ENCODE measurements around the gene PPIE. TPM values are rescaled to one million over a fixed set of nuclear protein-coding genes. Genes with fewer than 3 reads are reported as not detected.
A peak's percentile ranks its signal among the peaks of the same experiment; 100 is the strongest.

Gene PPIE
- total and polyA plus RNA-seq, 2 of the 13 experiments (the other 11 are each of a cell fraction or from before 2014, with no cell fraction given) = 15.3 to 26.3 TPM

GRCh38 chr1:39713557-39713956, 25.1 kb upstream of the PPIE start:
- Histone ChIP-seq H3K27ac (ENCODE audit: extremely low read length, insufficient read depth, low read length) (no peak overlapping the region), H3K79me2 (ENCODE audit: insufficient read depth, low read length) (no peaks in the 10 kb centered on the region), H4K20me1 (ENCODE audit: insufficient read depth, low read length) (no peaks in the 10 kb centered on the region), H3K4me1 (ENCODE audit: insufficient read depth, low read length) (peaks cover 11% of the 10 kb centered on the region; the same call in 1 of the 2 replicates), H3K9ac (ENCODE audit: insufficient read depth, low read depth, low read length) (no peak overlapping the region), H3K27me3 (ENCODE audit: control insufficient read depth in 1 of 2, insufficient read depth in 2 of 2, low read length in 2 of 2) (peaks cover 0 to 7% of the 10 kb centered on the region in 2 experiments; a peak in 2 of 5 replicates), H3K4me3 (replicated peaks in 1 of 3; ENCODE audit: insufficient read depth in 1 of 3, low read depth in 2 of 3, low read length in 3 of 3) (no peak overlapping the region), H3K9me3 (ENCODE audit: low read length) (no peaks in the 10 kb centered on the region), H3K36me3 (replicated peaks in 1 of 2; ENCODE audit: control insufficient read depth in 1 of 2, insufficient read depth in 2 of 2, low read length in 2 of 2) (no peaks in the 10 kb centered on the region), H3K4me2 (ENCODE audit: low read depth, low read length) (no peak overlapping the region), H2AFZ (ENCODE audit: low read length) (no peak overlapping the region)
- in situ Hi-C loops (cut with HindIII; ENCODE audit: extremely low pct_ligation_motif_present, low pct_unique_long_range_greater_than_20kb) (no loop called here), intact Hi-C loops (cut with micrococcal nuclease; ENCODE audit: unreplicated experiment) (no loop called here)
- TF ChIP-seq ZNF264 (CRISPR knock-in tag; IDR thresholded peaks at IDR 0.05) = no peak
- no TSS peak for BruUV-seq (replicated peaks)
- DNase-seq (ENCODE audit: low spot score) (no peak), ATAC-seq (no peak), FAIRE-seq (no peak)
- POLR2A ChIA-PET = no interaction called here
- WGBS (ENCODE audit: low lambda C conversion rate) = 57% methylated on average over 4 of the region's 5 CpGs
- CTCF ChIA-PET (ENCODE audit: low intra/inter-chr PET ratio, low total read pairs) = no interaction called here

- intact Hi-C loops (cut with micrococcal nuclease; ENCODE audit: unreplicated experiment) (loop anchor here (5.0 kb wide), 1 partner anchor 111 kb away; no protein-coding TSS in a partner anchor), in situ Hi-C loops (cut with HindIII; ENCODE audit: extremely low pct_ligation_motif_present, low pct_unique_long_range_greater_than_20kb) (no loop called here)
- no peaks in the 10 kb centered on the region for H3K79me2 ChIP-seq (ENCODE audit: insufficient read depth, low read length)
- no peak overlapping the region for H3K4me3 ChIP-seq (replicated peaks in 1 of 3; ENCODE audit: insufficient read depth in 1 of 3, low read depth in 2 of 3, low read length in 3 of 3)
- peak; percentile 38; the same call in 1 of the 3 replicates for ATAC-seq
- no TSS peak for BruUV-seq (replicated peaks)
- 1% methylated on average over 6 of the region's 6 CpGs for WGBS (ENCODE audit: low lambda C conversion rate)
- no peaks in the 10 kb centered on the region for H3K9me3 ChIP-seq (ENCODE audit: low read length)
- no peak overlapping the region for H3K4me2 ChIP-seq (ENCODE audit: low read depth, low read length)
- DNase-seq (ENCODE audit: low spot score) = no peak
- POLR2A ChIA-PET = no interaction called here
- FAIRE-seq = no peak
- peaks cover 0 to 7% of the 10 kb centered on the region in 2 experiments; a peak in 2 of 5 replicates for H3K27me3 ChIP-seq (ENCODE audit: control insufficient read depth in 1 of 2, insufficient read depth in 2 of 2, low read length in 2 of 2)
- H3K9ac ChIP-seq (ENCODE audit: insufficient read depth, low read depth, low read length) = no peak overlapping the region
- H3K27ac ChIP-seq (ENCODE audit: extremely low read length, insufficient read depth, low read length) = no peak overlapping the region
- TF ChIP-seq ZNF691 (CRISPR knock-in tag; IDR thresholded peaks at IDR 0.05; ENCODE audit: borderline replicate concordance, low read depth) (no peak), ZNF563 (CRISPR knock-in tag; IDR thresholded peaks at IDR 0.05) (no peak), REPIN1 (CRISPR knock-in tag; IDR thresholded peaks at IDR 0.05; ENCODE audit: borderline replicate concordance, low read depth) (no peak), CSRNP2 (CRISPR knock-in tag; conservative IDR thresholded peaks at IDR 0.05; ENCODE audit: low read depth) (no peak), HNF4A (CRISPR knock-in tag; IDR thresholded peaks at IDR 0.05) (no peak), HNF4G (IDR thresholded peaks at IDR 0.05; ENCODE audit: borderline replicate concordance, low read depth, low read length) (no peak), HNF4G (CRISPR knock-in tag; IDR thresholded peaks at IDR 0.05; ENCODE audit: borderline replicate concordance, low read depth) (no peak), ZMAT5 (CRISPR knock-in tag; IDR thresholded peaks at IDR 0.05; ENCODE audit: borderline replicate concordance, low read depth) (no peak), RXRB (CRISPR knock-in tag; IDR thresholded peaks at IDR 0.05; ENCODE audit: borderline replicate concordance) (no peak)
- CTCF ChIA-PET (ENCODE audit: low intra/inter-chr PET ratio, low total read pairs) = interaction anchor here (1.8 kb wide), 1 partner anchor 45 kb away, joined by 3 read pairs; no protein-coding TSS in a partner anchor
- no peaks in the 10 kb centered on the region for H3K36me3 ChIP-seq (replicated peaks in 1 of 2; ENCODE audit: control insufficient read depth in 1 of 2, insufficient read depth in 2 of 2, low read length in 2 of 2)
- H2AFZ ChIP-seq (ENCODE audit: low read length) = no peak overlapping the region
- H3K4me1 ChIP-seq (ENCODE audit: insufficient read depth, low read length) = no peaks in the 10 kb centered on the region
- H4K20me1 ChIP-seq (ENCODE audit: insufficient read depth, low read length) = no peaks in the 10 kb centered on the region
These were observed 20.9 kb upstream of the PPIE start for GRCh38 chr1:39717809-39718208.
